Measurements from ENCODE around the gene AP4B1.

AP4B1 gene

DNA sequence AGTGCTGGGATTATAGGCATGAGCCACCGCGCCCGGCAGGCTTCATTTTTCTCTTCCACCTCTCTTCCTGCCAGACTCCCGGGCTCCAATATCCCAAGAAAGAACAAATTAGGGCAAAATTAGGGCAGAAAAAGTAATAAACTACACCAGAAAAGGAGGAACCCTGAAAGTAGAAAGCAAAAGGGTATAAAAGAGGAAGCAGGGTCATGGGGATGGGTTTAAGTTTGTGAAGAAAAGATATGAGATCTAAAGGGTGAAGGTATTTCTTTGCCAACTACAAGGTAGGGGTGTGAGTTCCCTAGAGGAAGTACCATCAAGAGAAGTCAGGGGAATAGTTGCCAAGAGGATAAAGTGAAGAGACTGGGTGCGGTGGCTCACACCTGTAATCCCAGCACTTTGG is 43.0 kb downstream of the AP4B1 start:
- Histone ChIP-seq H3K27ac (no peak overlapping the region), H3K27me3 (no peaks in the 10 kb centered on the region), H3K9me3 (no peaks in the 10 kb centered on the region), H3K4me1 (peaks cover 0 to 5% (median 0%) of the 10 kb centered on the region in 4 donors), H3K36me3 (no peaks in the 10 kb centered on the region), H3K4me3 (no peak overlapping the region)
- intact Hi-C loops (cut with DNase I; ENCODE audit: low total_unique reads) = no loop called here
- no peak for DNase-seq
- TF ChIP-seq, protein P1, sequence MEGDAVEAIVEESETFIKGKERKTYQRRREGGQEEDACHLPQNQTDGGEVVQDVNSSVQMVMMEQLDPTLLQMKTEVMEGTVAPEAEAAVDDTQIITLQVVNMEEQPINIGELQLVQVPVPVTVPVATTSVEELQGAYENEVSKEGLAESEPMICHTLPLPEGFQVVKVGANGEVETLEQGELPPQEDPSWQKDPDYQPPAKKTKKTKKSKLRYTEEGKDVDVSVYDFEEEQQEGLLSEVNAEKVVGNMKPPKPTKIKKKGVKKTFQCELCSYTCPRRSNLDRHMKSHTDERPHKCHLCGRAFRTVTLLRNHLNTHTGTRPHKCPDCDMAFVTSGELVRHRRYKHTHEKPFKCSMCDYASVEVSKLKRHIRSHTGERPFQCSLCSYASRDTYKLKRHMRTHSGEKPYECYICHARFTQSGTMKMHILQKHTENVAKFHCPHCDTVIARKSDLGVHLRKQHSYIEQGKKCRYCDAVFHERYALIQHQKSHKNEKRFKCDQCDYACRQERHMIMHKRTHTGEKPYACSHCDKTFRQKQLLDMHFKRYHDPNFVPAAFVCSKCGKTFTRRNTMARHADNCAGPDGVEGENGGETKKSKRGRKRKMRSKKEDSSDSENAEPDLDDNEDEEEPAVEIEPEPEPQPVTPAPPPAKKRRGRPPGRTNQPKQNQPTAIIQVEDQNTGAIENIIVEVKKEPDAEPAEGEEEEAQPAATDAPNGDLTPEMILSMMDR (IDR thresholded peaks at IDR 0.05) = no peak

DNA sequence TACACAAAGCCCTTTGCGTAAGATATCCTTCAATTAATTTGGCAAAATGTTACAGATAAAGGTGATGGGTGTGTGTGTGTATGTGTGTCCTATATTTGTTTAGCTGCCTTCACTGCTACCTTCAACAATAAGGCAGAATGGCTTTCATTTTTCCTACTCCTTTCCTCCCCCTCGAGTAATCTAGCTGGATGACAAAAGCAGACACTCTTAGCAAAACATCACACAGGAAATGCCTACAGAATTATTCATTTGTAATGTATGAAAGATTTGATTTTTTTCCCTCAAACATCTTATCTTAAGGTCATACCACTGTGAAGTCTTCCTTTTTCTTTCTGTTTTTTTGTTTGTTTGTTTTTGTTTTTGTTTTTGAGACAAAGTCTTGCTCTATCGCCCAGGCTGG is 43.7 kb downstream of the AP4B1 start:
- intact Hi-C loops (cut with DNase I; ENCODE audit: low total_unique reads) = no loop called here
- Histone ChIP-seq H3K4me1 (peaks cover 0 to 5% (median 0%) of the 10 kb centered on the region in 4 donors), H3K4me3 (no peak overlapping the region), H3K36me3 (no peaks in the 10 kb centered on the region), H3K9me3 (no peaks in the 10 kb centered on the region), H3K27me3 (no peaks in the 10 kb centered on the region), H3K27ac (no peak overlapping the region)
- TF ChIP-seq, protein P1 (IDR thresholded peaks at IDR 0.05) = no peak
- DNase-seq = no peak

DNA sequence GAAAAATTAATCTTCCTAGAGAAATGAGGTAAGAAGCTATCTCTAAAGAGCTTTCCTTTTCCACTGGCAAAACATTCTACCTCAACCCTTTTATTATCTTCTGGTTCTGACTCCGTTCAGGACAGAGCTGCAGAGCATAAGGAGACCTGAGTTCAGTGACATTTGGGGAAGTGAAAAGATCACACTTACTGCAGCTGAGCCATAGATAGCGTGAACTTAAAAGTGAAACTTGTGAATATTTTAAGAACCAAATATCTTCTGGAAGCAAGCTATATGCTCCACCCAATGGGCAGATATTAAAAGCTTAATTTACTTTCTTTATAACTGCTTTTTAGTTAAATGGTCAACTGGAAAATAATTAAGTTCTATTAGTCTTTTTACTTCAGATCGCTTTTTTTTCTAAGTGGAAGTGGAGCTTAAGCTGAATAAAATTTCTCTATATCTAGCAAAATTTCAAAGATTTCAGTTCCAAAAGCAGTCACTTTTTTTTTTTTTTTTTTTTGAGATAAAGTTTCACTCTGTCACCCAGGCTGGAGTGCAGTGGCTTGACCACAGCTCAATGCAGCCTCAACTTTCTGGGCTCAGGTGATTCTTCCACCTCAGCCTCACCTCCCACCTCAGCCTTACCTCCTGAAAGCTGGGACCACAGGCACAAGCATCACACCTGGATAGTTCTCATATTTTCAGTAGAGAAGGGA is 45.0 kb downstream of the AP4B1 start:
- no peak for DNase-seq
- Histone ChIP-seq H3K4me3 (no peak overlapping the region), H3K27me3 (no peaks in the 10 kb centered on the region), H3K9me3 (no peaks in the 10 kb centered on the region), H3K27ac (no peak overlapping the region), H3K36me3 (no peaks in the 10 kb centered on the region), H3K4me1 (peaks cover 0 to 5% (median 0%) of the 10 kb centered on the region in 4 donors)
- intact Hi-C loops (cut with DNase I; ENCODE audit: low total_unique reads) = no loop called here
- TF ChIP-seq, protein P1 (IDR thresholded peaks at IDR 0.05) = no peak

DNA sequence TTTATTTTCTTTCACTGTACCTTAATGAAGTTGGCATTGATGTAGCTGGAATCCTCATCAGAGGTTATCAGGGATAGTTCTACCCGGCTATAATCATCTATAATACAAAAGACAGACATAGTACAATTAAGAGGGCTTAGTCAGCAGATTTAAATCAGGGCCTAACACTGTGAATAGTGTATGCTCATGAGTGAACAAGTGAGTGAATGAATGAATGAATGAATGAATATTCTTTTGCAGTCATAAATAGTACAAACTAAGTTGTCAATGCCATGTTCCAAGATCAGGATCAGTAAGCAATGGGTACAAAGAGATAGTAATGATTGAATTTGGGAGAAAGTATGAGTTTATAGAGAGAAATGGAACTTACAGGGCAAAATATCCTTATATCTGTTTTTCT is 45.6 kb downstream of the AP4B1 start:
- no peaks in the 10 kb centered on the region for H3K9me3 ChIP-seq
- H3K27me3 ChIP-seq = no peaks in the 10 kb centered on the region
- H3K27ac ChIP-seq = no peak overlapping the region
- H3K4me1 ChIP-seq = peaks cover 0 to 5% (median 0%) of the 10 kb centered on the region in 4 donors
- TF ChIP-seq, protein P1 (IDR thresholded peaks at IDR 0.05) = no peak
- intact Hi-C loops (cut with DNase I; ENCODE audit: low total_unique reads) = no loop called here
- no peak overlapping the region for H3K4me3 ChIP-seq
- H3K36me3 ChIP-seq = no peaks in the 10 kb centered on the region
- no peak for DNase-seq

DNA sequence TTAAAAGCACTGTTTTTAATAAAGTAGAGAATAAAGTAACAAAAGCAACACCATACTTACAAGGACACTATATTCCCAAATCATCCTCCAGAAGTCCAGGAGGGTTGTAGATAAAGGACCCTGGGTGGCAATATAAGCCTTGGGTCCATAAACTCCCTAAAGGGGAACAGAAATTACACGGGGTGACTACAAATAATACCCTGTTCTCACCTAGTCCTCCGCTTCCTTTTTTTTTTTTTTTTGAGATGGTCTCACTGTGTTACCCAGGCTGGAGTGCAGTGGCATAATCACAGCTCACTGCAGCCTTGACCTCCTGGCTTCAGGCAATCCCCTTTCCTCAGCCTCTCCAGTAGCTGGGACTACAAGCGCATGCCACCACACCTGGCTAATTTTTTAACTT is 46.2 kb downstream of the AP4B1 start:
- H3K27ac ChIP-seq = no peak overlapping the region
- no peaks in the 10 kb centered on the region for H3K36me3 ChIP-seq
- no peak overlapping the region for H3K4me3 ChIP-seq
- DNase-seq = no peak
- H3K27me3 ChIP-seq = no peaks in the 10 kb centered on the region
- intact Hi-C loops (cut with DNase I; ENCODE audit: low total_unique reads) = no loop called here
- no peaks in the 10 kb centered on the region for H3K9me3 ChIP-seq
- TF ChIP-seq, protein P1 (IDR thresholded peaks at IDR 0.05) = no peak
- peaks cover 0 to 5% (median 0%) of the 10 kb centered on the region in 4 donors for H3K4me1 ChIP-seq

Measured in tibial artery (tissue), 4 donors.